Neural cell (in vitro differentiated cells): ENCODE data around the gene NTSR2. TPM values are rescaled to one million over a fixed set of nuclear protein-coding genes. Genes with fewer than 3 reads are reported as not detected.

Experiments
- H2AFZ ChIP-seq: fragments of 200-600, 300-800 bp; sonication (generic), shearing (Covaris generic); 2 replicates; pipeline ENCODE4 v1.6.0; 2014; ENCODE audit warnings: low read depth, mild to moderate bottlenecking, antibody characterized with exemption, low read length, moderate library complexity
- H3F3A ChIP-seq: fragments of 200-600 bp; shearing (Covaris generic); 2 replicates; pipeline ENCODE4 v1.6.1; 2016; ENCODE audit warnings: mild to moderate bottlenecking, moderate library complexity, mixed read lengths, antibody characterized with exemption, low read length; ENCODE audit not compliant: insufficient read depth, poor library complexity, severe bottlenecking
- H3K27ac ChIP-seq: fragments of 200-600, 300-800 bp; sonication (generic), shearing (Covaris generic); 2 replicates; pipeline ENCODE4 v1.5.1; 2014; ENCODE audit warnings: mild to moderate bottlenecking, low read length, moderate library complexity
- H3K27me3 ChIP-seq: fragments of 300-800, 200-600 bp; sonication (generic), shearing (Covaris generic); 2 replicates; pipeline ENCODE4 v1.6.0; 2014; ENCODE audit warnings: mild to moderate bottlenecking, low read depth, low read length, moderate library complexity; ENCODE audit not compliant: insufficient read depth
- H3K36me3 ChIP-seq: fragments of 300-800, 200-600 bp; sonication (generic), shearing (Covaris generic); 2 replicates; pipeline ENCODE4 v1.5.1; 2014; ENCODE audit warnings: mild to moderate bottlenecking, antibody characterized with exemption, low read length, moderate library complexity; ENCODE audit not compliant: insufficient read depth
- H3K4me2 ChIP-seq: fragments of 300-800, 200-600 bp; sonication (generic), shearing (Covaris generic); 2 replicates; pipeline ENCODE4 v1.6.0; 2014; ENCODE audit warnings: mild to moderate bottlenecking, low read length
- H3K4me3 ChIP-seq: fragments of 300-800, 200-600 bp; sonication (generic), shearing (Covaris generic); 2 replicates; pipeline ENCODE4 v1.5.1; 2014; ENCODE audit warnings: mild to moderate bottlenecking, low read length, moderate library complexity
- H3K79me2 ChIP-seq: fragments of 200-600 bp; shearing (Covaris generic); replicated peaks from 2 replicates; pipeline ENCODE4 v1.6.0; 2014; ENCODE audit warnings: mild to moderate bottlenecking, low read length, moderate library complexity; ENCODE audit not compliant: insufficient read depth
- H3K9ac ChIP-seq: fragments of 300-800, 200-600 bp; sonication (generic), shearing (Covaris generic); 2 replicates; pipeline ENCODE4 v1.6.1; 2016; ENCODE audit warnings: mild to moderate bottlenecking, low read length, mixed read lengths
- H3K9me2 ChIP-seq: fragments of 200-600 bp; shearing (Covaris generic); 2 replicates; pipeline ENCODE4 v1.6.1; 2016; ENCODE audit warnings: mild to moderate bottlenecking, low read length, mixed read lengths; ENCODE audit not compliant: insufficient read depth
- H3K9me3 ChIP-seq: fragments of 200-600, 300-800 bp; sonication (generic), shearing (Covaris generic); 2 replicates; pipeline ENCODE4 v1.6.1; 2016; ENCODE audit warnings: mild to moderate bottlenecking, mixed run types, low read length, moderate library complexity, mixed read lengths
- H4K20me1 ChIP-seq: fragments of 200-600 bp; shearing (Covaris generic); 2 replicates; pipeline ENCODE4 v1.6.1; 2016; ENCODE audit warnings: mild to moderate bottlenecking, mixed run types; ENCODE audit not compliant: insufficient read depth
- EP300 ChIP-seq: fragments of 450-650 bp; conservative IDR thresholded peaks from 2 replicates; pipeline ENCODE4 v1.6.1; 2014; ENCODE audit warnings: antibody characterized with exemption, mild to moderate bottlenecking, moderate library complexity; ENCODE audit not compliant: poor library complexity, severe bottlenecking
- EZH2 ChIP-seq: fragments of 200-600, 300-800 bp; shearing (Covaris generic), sonication (generic); IDR thresholded peaks from 2 replicates; pipeline ENCODE4 v1.6.1; 2014; ENCODE audit warnings: antibody characterized with exemption, low read length, borderline replicate concordance, mild to moderate bottlenecking; ENCODE audit not compliant: insufficient read depth, poor library complexity, severe bottlenecking
- MXI1 ChIP-seq: fragments of 450-650 bp; conservative IDR thresholded peaks from 2 replicates; pipeline ENCODE4 v1.6.1; 2014; ENCODE audit warnings: antibody characterized with exemption, mild to moderate bottlenecking; ENCODE audit not compliant: poor library complexity, severe bottlenecking
- POLR2AphosphoS5 ChIP-seq: IDR thresholded peaks from 2 replicates; pipeline ENCODE4 v1.6.1; 2012
- RAD21 ChIP-seq: fragments of 450-650 bp; conservative IDR thresholded peaks from 2 replicates; pipeline ENCODE4 v1.6.1; 2014; ENCODE audit warnings: antibody characterized with exemption, mild to moderate bottlenecking, moderate library complexity
- SMC3 ChIP-seq: fragments of 450-650 bp; conservative IDR thresholded peaks from 2 replicates; pipeline ENCODE4 v1.6.1; 2014; ENCODE audit warnings: antibody characterized with exemption, mild to moderate bottlenecking, moderate library complexity; ENCODE audit not compliant: poor library complexity
- TAF1 ChIP-seq: IDR thresholded peaks from 2 replicates; pipeline ENCODE4 v1.6.1; 2012; ENCODE audit warnings: low read depth
- polyA plus RNA-seq: library from polyadenylated mRNA; depleted of rRNA; stranded (reverse); fragments of >200 nt; gene quantifications from 2 replicates; pipeline ENCODE4 v1.2.3, GENCODE V29; 2014
- TF ChIP-seq, protein P1 (sequence below): IDR thresholded peaks from 2 replicates; pipeline ENCODE4 v1.6.1; 2012; ENCODE audit warnings: borderline replicate concordance
- TF ChIP-seq, protein P2 (sequence below): fragments of 450-650 bp; IDR thresholded peaks from 2 replicates; pipeline ENCODE4 v1.5.1; 2014; ENCODE audit warnings: antibody characterized with exemption, mild to moderate bottlenecking, moderate library complexity; ENCODE audit not compliant: poor library complexity, severe bottlenecking

Gene NTSR2
- polyA plus RNA-seq, 1 donor from 2014 or later: not detected

DNA sequence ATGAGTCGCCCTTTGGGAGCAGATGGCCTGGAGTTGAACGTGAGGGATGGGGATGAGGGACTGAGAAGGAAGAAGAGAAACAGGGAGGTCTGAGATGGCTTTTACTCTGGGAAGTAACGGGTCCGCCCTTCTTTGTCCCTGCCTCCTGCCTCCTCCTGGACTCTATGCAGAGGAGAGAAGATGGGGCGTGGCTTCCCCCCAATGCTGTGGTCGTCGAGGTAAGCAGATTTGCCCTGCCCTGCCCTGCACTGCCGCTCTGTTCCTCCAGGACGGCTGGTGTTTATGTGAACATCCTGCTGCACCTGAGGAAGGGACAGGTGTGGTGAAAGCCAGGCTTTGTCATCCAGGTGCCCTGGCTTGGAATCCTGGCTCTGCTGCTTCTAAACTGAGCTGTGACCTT, 13.5 kb upstream of the NTSR2 start:
- Histone ChIP-seq H3K9me3 (no peaks in the 10 kb centered on the region), H3K4me3 (no peak overlapping the region), H3K9ac (no peak overlapping the region), H3K79me2 (no peaks in the 10 kb centered on the region), H3K27ac (no peak overlapping the region), H3K4me2 (no peak overlapping the region), H3K27me3 (no peaks in the 10 kb centered on the region), H3K36me3 (no peaks in the 10 kb centered on the region), H3F3A (no peaks in the 10 kb centered on the region), H2AFZ (no peak overlapping the region), H3K9me2 (no peaks in the 10 kb centered on the region), H4K20me1 (no peaks in the 10 kb centered on the region)
- TF ChIP-seq TAF1 (no peak), RAD21 (no peak), EP300 (no peak), SMC3 (no peak), POLR2AphosphoS5 (no peak), EZH2 (no peak), MXI1 (no peak)
- TF ChIP-seq, protein P1, sequence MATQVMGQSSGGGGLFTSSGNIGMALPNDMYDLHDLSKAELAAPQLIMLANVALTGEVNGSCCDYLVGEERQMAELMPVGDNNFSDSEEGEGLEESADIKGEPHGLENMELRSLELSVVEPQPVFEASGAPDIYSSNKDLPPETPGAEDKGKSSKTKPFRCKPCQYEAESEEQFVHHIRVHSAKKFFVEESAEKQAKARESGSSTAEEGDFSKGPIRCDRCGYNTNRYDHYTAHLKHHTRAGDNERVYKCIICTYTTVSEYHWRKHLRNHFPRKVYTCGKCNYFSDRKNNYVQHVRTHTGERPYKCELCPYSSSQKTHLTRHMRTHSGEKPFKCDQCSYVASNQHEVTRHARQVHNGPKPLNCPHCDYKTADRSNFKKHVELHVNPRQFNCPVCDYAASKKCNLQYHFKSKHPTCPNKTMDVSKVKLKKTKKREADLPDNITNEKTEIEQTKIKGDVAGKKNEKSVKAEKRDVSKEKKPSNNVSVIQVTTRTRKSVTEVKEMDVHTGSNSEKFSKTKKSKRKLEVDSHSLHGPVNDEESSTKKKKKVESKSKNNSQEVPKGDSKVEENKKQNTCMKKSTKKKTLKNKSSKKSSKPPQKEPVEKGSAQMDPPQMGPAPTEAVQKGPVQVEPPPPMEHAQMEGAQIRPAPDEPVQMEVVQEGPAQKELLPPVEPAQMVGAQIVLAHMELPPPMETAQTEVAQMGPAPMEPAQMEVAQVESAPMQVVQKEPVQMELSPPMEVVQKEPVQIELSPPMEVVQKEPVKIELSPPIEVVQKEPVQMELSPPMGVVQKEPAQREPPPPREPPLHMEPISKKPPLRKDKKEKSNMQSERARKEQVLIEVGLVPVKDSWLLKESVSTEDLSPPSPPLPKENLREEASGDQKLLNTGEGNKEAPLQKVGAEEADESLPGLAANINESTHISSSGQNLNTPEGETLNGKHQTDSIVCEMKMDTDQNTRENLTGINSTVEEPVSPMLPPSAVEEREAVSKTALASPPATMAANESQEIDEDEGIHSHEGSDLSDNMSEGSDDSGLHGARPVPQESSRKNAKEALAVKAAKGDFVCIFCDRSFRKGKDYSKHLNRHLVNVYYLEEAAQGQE: no peak
- TF ChIP-seq, protein P2, sequence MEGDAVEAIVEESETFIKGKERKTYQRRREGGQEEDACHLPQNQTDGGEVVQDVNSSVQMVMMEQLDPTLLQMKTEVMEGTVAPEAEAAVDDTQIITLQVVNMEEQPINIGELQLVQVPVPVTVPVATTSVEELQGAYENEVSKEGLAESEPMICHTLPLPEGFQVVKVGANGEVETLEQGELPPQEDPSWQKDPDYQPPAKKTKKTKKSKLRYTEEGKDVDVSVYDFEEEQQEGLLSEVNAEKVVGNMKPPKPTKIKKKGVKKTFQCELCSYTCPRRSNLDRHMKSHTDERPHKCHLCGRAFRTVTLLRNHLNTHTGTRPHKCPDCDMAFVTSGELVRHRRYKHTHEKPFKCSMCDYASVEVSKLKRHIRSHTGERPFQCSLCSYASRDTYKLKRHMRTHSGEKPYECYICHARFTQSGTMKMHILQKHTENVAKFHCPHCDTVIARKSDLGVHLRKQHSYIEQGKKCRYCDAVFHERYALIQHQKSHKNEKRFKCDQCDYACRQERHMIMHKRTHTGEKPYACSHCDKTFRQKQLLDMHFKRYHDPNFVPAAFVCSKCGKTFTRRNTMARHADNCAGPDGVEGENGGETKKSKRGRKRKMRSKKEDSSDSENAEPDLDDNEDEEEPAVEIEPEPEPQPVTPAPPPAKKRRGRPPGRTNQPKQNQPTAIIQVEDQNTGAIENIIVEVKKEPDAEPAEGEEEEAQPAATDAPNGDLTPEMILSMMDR: no peak

DNA sequence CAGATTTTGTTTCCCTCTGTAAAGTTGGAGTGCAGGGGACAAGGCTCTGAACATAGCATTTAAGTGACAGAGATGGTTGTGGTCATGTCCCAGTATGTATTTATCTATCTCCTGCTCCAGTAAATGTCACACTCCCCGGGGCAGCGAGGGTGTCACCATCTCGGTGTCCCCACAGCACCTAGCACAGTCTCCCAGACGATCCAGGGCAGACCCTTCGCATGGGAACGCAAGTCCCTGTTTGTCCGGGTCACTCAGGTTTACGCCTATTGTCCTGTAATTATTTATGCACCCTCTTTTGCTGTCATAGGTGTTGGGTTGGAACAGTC, 12.6 kb upstream of the NTSR2 start:
- Histone ChIP-seq H3K27me3 (no peaks in the 10 kb centered on the region), H3K4me3 (no peak overlapping the region), H3K9me3 (no peaks in the 10 kb centered on the region), H3K9ac (no peak overlapping the region), H3K9me2 (no peaks in the 10 kb centered on the region), H2AFZ (no peak overlapping the region), H3K36me3 (no peaks in the 10 kb centered on the region), H3F3A (no peaks in the 10 kb centered on the region), H3K79me2 (no peaks in the 10 kb centered on the region), H3K4me2 (no peak overlapping the region), H3K27ac (no peak overlapping the region), H4K20me1 (no peaks in the 10 kb centered on the region)
- TF ChIP-seq, protein P2: no peak
- TF ChIP-seq POLR2AphosphoS5: no peak
- TF ChIP-seq TAF1: no peak
